ENCODE data around the gene FBXL4.

Gene FBXL4

DNA sequence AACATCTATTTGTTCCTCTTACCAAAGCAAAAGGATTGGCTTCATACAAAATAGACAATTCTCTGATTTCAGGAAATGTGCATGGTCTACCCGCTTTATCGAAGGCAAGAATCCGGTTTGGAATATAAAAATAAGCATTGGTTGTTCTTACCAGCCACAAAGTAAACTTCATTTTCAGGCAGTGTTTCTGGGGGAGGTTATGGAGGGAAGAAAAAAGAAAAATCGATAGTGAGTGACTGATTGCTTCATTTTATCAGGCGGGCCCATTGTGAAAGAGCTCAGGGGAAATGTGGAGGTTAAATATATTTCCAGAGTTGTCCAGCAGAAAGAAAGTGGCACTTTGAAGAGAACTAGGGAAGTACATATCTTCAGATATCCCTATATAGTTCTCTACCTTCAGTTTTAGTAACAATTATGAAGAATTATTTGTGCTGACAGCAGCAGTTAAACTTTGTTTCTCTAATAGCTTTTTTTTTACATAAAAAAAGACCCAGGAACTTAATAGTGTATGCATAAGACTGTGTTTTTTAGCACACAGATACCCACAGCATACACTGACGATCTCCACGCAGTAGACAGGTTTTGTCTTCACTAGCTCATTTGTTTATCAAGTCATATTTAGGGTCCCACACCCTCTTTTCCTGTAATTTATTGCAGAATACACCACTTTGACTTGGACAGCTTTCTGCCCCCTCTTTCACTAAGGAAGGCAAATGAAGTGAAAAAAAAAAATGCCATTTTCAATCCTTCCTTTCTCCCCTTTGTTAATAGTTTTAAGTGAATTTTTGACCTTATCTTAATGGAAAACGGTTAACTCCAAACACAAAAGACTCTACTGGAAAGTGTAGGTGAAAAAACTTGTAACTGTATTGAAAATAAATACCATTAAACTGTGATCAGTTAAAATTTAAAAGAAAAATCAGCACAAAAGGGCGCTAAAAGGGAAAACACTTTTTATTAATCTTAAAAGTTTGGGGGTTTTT is 110.5 kb downstream of the FBXL4 start:
- DNase-seq: no peak

DNA sequence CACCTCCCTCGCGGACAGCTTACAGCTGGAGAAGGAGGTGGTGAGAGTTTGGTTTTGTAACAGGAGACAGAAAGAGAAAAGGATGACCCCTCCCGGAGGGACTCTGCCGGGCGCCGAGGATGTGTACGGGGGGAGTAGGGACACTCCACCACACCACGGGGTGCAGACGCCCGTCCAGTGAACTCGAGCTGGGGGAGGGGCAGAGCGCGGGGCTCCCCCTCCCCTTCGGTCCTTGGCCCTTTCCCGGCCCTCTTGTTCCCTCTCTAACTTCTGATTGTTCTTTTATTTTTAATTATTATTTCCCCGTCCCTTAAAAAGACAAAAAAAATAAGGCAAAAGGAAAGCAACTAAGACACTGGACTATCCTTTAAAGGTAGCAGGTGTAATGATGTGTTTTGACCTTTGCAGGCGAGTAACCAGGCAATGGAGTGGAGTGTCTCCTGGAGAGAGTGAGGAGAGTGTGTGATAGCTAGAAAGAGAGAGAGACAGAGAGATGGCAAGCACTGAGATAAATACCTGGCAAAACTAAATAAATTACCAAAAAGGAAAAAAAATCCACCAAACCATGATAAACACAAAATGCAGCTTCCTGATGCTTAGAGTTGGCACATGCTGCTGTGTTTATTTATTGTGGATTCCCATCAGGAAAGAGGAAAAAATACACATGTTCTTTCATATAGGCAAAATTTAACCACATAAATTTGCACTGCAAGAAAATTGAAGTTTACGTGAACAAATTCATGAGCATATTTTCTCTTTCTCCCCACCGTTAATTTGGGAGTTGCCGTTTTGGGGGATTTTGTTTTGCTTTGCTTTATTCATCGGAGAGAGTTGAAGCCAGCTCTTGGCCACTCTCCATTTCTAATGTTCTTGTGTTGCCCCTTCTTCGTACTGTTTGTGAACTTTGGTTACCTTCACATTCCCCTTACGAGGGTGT is 111.5 kb downstream of the FBXL4 start:
- DNase-seq: no peak

DNA sequence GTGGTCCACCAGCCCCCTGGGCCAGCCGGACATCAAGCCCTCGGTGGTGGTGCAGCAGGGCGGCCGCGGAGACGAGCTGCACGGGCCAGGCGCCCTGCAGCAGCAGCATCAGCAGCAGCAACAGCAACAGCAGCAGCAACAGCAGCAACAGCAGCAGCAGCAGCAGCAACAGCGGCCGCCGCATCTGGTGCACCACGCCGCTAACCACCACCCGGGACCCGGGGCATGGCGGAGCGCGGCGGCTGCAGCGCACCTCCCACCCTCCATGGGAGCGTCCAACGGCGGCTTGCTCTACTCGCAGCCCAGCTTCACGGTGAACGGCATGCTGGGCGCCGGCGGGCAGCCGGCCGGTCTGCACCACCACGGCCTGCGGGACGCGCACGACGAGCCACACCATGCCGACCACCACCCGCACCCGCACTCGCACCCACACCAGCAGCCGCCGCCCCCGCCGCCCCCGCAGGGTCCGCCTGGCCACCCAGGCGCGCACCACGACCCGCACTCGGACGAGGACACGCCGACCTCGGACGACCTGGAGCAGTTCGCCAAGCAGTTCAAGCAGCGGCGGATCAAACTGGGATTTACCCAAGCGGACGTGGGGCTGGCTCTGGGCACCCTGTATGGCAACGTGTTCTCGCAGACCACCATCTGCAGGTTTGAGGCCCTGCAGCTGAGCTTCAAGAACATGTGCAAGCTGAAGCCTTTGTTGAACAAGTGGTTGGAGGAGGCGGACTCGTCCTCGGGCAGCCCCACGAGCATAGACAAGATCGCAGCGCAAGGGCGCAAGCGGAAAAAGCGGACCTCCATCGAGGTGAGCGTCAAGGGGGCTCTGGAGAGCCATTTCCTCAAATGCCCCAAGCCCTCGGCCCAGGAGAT is 112.4 kb downstream of the FBXL4 start:
- no peak for DNase-seq

DNA sequence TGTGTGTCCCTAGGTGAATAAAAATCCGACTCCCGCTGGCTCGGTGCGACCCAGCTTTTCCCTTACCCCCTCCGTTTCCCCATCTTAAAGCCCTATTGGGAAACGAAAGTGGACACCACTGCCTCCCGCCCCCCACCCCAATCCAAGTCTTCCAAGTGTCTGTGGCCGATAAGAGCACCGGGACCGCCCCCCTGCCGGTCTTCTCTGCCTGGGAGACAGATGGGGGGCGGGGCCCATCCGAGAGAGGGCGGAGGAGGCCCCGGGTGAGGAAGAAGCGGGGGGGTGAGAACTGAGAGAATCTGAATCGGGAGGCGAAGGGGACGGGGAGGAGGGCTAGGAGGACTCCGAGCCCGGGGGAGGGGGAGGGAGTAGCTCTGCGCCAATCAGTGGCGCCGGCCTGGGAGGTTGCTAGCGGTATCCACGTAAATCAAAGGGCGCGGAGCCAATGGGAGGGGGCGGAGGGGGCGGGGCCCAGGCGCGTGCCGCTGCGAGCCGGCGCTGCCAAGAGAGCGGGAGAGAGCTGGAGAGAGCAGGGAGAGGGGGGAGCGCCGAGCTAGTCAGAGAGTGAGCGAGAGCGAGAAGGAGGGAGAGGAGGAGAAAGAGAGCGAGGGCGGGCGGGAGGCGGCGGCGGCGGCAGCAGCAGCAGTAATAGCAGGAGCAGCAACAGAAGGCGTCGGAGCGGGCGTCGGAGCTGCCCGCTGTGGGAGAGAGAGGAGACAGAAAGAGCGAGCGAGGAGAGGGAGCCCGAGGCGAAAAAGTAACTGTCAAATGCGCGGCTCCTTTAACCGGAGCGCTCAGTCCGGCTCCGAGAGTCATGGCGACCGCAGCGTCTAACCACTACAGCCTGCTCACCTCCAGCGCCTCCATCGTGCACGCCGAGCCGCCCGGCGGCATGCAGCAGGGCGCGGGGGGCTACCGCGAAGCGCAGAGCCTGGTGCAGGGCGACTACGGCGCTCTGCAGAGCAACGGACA is 113.4 kb downstream of the FBXL4 start, which contains the start of gene POU3F2:
TSS of gene POU3F2 (plus strand) at position 515 of the 972 bp plus-strand sequence. CDS start at position 815, 300 bp downstream.
- no peak for DNase-seq

DNA sequence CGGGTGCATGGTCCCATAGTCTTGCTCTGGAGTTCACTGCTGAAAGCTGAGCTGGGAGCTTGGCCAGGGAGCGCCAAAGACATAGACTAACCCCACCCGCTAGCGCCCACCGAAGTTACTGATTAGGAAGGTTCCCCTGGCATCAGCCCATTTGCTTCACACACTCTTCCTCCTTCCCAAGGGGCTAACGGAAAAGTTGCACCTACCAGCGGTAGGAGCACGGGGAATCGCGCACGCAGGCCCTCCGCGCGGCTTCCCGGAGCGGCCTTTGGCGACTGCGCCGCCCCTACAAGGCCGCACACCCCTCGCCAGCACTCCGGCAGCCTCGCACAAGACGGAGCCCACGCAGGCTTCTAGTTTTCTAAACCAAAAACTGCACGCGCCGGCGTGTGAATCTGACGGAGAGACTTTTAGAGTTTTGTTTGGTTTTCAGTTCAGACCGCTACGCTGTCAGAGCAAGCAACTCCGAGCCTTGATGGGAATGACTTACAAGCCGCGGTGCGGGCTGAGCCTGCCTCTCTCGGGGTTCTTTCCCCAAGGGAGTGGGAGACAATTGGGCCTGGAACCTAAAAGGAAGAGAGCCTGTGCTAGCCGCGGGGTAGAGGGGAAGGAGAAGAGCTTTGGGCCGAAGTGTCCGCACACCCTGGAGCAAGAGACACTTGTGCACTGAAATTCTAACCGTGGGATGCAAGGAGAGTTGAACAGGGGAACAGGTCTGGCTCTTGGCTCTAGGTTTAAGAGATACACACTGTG is 114.3 kb downstream of the FBXL4 start:
- DNase-seq: no peak

DNA sequence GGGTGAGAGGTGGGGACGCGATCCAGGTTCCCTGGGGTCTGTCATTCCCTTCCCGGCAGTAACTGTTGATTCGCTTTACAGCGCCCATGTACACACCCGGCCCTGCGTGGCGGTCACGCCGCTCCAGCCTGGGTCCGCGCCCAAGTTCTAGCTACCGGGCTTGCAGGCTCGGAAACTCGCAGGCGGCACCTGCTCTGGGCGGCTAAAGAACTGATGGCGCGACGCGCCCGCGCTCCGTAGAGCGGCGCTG is 114.8 kb downstream of the FBXL4 start:
- no peak for DNase-seq

DNA sequence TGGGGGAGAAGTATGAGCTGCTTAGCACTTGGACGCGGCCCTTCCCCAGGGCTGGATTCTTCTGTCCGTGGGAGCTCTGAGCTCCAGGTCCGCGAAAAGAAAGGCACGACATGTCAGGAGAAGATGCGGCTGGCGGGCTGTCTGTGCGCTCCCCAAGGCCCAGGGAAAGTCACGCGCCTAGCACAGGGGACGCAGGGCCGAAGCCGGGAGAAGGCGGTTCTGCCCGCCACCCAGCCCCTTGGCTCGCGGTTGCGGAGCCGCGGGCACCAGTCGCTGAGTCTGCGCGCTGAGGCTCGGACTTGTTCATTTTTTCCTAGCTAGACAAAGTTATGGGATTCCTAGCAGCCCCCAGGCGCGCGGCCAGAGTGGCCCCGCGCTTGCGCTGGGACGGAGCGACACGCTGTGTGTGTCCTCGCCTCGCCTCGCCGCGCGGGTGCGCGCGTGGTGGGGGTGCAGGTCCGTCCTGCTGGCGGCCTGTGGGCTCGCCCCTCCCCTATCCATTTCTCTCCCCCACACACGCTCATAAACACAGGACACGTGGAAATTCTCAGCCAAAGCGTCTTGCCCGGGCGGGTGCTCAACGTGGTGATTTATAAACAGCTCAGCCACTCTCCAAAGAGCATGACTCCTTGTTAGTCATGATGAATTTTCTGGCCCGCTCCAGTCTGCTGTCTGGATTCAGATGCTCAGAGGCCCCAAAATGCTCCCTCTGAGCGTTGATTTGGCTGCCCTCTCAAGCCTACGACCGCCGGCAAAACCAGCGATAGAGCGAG is 115.3 kb downstream of the FBXL4 start:
- no peak for DNase-seq

DNA sequence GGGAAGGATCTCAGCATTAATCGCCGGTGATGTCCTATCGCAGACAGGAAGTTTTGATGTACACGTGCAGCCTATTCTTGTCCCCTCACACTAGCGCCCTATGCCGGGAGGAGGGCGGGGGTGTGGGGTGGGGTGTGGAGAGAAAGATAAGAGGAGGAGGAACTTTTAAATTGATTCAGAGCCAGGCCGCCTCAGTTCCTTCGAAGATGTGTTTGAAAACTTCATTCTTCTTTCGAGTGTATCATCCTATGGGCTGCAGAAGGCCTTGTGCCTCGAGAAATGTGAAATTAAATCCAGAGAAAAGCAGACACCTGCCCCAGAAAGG is 115.8 kb downstream of the FBXL4 start:
- DNase-seq: no peak

DNA sequence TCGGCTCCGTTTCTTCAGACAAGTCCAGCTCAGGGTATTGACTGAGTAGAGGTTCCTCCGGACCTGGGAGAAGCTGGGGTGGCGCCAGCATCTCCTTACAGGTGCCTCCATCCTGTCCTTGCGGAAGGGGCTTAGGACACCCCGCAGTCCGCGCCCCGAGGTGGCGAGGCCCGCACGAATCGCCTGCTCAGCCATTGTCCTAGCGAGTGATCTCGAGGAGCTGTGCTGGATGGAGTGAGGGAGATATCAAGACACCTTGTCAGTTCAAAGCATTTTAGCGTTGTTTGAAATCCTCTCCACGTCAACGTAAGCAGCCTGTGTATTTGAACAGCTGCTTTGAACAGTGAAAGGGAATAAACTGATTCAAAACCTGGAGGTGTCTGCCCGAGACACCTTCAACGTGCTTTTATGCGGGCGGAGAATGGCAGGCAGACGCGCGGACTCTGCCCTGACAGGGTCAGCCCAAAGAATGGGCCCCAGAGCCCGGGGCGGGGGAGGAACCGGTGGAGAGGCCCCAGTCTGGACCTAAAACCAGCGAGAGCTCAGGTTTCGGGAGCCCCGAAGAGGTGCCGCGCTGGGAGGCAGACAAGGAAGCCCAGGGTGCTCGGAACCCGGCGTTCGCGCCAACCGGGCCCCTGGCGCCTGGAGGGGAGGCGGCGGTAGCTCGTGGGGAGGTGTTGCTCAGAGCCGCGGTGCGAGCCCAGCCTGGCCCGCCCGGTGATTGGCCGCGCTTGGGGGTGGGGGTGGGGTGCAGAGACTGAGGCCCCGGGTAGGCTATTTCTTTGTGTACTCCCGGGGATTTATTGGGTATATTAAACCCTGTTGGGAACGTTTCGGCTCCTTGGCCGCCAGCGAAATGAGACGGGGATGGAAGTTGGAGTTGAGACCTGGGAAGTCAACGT is 116.4 kb downstream of the FBXL4 start:
- DNase-seq: no peak

DNA sequence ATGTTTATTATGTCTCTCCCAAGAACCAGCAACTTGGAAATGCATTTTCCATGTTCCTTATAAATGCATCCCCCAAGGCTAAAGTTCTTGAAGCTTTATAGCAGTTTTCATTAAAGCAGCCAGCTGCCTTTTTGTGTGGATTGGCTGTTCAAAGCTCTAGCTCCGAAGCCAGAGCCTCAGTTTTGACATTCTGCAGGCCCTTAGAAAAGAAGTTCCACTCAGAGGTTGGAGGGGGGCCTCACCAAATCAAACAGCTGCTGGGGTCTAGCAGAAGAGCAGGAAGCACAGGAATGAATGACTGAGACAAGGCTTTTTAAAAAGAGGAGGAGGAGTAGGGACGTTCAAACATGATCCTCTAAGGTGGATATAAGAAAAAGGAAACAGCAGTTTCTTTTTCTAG is 117.6 kb downstream of the FBXL4 start:
- DNase-seq: no peak

DNA sequence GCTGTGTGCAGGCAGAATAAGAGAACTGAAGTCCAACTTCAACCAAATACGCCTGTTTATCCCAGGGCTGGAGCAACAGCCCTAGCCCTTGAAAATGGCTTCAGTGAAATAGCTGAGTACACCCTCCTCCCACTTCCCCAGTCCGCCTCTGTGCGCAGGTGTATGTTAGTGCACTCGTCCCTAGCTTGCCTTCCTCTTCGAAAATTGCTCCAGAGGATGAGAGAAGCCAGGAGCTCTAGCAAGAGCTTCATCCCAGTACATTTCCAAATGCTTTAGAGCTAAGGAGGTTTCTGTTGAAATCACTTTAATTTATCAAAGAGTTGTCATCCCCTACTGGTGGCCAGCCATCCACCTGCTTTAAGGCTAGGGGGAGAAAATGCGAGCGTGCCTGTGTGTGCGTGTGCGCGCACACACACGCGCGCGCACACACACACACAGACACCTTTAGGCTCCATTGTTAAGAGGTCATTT is 118.8 kb downstream of the FBXL4 start:
- no peak for DNase-seq

DNA sequence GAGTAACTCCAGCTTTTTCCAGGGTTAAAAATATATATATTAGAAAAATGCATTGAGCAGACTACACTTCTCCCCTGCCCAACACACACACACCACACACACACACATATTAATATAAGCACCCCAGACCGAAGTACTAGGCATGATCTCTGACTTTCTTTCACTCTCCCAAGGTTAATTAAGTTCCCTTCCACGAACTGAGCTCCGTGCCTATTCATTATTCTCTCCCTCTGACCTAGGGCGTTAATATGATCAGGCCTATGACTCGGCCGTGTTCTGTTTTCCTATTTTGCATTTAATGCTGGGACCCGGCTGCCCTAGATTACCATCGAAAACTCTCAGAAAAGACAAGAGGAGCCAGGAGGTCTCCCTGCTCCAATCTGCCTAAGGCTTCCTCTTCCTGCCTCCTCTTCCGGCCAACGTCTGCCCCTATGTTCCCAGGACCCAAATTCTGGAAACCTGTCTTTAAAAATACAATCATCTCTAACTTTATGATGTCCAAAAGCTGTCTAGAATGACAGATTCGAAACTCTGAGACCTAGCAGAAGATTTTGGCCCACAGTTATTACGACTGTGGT is 119.4 kb downstream of the FBXL4 start:
- DNase-seq: no peak

DNA sequence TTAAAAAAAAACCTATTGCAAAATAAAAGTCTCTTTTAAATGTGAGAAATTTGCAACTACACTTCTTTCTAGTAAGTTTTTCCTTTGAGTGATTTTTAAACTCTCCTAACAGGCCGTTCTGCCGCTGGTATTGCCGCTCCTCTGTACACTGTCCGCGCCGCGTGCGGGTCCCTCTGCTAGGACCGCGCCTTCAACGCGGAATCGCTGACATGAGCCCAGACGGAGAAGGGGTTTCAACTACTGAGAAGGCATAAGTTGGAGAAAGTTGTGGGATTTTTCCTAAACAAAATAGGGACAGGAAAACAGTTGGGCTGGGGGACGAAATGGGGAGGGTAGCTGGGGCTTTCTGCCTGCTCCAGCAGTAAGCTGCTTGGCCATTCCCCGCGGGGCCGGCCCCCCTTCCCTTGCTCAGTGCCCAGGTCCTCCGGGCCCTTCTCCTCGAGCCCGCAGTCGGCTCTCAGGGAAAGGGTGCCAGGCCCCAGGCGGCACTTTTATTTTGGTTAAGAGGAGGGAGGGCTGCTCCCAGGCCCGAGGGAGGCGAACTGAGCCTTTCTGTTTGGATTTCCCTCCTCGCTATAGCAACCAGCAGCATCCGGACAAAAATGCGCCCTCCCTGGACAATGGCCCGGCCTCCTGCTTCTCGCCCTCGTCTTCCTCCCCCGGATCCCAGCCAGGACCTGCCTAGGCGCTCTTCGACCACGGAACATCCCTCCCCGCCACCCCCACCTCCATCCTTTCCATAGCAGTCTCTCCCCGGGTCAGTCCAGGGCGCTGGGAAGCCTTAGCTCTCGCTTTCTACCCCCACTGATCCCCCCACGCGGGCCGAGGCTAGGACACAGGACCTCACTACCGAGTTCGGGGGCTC is 120.2 kb downstream of the FBXL4 start:
- no peak for DNase-seq

DNA sequence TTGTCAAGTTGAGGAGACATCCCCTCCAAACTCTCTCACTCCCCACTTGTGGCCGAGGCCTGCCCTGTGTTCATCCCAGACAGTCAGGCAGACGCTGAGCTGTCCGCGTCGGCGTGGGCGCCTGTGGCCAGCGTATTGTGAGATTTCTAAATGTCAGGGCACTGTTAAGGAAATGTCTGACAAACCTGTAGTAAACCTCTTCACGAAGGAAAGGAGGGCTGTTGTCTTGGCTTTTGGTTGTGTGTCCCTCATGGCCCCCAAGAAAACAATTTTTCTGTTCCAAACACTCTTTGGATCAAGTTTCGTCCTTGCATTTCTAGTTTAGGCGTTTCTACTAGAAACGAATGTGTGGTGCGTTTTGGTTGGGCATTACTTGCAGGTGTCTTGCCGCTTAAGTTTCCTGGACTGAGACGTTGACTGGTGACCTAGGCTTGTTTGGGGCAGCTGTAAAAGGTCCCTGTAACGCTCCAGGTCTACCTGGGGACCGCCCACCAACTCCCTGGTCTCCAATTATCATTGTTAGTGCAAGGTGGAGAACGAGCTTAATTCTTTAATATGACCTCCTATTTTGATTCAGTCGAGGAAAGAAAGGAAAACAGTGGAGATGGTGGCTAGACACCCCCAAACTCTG is 122.0 kb downstream of the FBXL4 start:
- DNase-seq: no peak

DNA sequence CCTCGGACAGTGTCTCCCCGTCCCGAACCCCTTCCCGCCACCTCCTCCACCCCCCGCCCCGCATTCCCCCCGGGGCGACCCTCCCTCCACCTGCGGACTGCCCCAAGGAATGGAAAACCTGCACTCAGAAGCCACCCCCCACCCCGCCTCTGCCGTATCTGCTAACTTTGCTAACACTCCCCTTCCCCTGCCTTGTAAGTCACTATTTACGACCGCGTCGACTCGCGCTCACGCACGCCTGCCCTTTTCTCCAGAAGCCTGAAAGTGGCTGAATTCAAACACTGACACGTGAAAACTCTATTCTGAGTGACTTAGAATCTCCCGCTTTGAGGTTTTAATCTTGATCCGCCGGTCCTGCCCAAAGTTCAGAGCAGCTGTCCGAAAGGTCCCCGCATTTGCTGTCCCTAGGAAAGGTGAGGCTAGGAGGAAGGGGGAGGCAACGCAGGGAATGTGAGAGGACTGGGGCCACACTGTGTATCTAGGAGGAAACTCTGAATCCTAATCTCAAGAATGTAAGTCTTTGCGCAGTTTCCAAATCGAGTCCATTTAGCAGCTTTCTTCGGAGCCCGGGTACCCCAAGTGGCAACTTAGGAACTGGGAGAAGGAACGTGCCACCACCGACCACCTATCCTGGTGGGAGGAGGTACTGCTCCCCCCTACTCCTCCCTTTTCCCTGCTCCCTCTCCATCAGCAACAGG is 122.7 kb downstream of the FBXL4 start:
- no peak for DNase-seq

DNA sequence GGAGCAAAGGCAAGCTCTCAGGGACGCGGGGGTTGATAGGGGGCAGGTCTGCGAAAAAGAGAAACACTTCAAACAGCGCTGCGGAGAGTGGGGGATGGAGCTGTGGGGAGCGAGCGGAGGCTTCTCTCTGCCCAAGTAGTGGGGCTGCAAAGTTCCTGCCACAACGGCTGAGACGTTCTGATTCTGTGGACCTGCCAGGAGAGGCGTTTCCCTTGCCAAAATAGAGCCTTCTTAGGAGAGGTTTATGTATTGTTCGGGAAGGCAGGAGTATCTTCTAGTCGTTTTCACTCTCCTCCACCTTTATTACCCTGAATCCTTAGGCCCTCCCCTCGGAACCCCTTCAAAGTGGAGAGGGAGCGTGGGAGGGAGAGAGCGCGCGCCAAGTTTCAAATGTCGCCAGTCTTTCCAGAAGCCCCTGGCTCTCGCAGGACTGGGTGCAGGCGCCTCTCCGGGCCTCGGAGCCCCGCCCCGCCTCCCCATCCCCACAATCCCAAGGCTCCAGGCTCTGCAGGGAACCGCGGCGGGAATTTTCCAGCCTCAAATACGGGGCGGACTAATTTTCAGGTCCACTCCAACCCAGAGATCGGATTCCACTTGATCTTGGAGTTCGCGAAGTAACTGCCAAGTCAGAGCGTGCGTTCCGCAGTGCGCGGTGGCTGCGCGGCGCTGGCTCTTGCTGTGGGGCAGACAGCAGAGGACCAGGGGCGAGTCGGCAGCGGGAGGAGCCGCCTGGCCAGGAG is 123.4 kb downstream of the FBXL4 start:
- no peak for DNase-seq

Measured in GDM1 (cell line).